ENCODE results near the gene EIF1AD.

DNA sequence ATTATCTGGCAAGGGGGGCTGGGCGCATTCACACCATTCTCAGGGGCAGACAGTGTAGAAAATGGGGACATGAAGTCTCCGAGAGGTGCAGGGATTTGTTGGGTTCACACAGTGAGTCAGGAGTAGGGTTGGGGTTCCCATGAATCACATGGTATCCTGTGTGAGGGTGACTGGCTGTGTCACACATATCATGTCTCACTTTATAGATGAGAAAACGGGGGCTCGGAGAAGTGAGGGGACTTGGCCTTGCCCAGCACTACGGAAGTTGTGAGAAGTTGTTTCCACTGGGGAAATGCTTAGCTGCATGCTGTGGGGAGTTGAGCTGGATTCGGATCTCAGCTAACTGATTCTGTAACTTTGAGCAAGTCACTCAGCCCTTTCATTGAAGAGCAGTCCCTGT, 42.8 kb upstream of the EIF1AD start:
- TF ChIP-seq, protein P1, sequence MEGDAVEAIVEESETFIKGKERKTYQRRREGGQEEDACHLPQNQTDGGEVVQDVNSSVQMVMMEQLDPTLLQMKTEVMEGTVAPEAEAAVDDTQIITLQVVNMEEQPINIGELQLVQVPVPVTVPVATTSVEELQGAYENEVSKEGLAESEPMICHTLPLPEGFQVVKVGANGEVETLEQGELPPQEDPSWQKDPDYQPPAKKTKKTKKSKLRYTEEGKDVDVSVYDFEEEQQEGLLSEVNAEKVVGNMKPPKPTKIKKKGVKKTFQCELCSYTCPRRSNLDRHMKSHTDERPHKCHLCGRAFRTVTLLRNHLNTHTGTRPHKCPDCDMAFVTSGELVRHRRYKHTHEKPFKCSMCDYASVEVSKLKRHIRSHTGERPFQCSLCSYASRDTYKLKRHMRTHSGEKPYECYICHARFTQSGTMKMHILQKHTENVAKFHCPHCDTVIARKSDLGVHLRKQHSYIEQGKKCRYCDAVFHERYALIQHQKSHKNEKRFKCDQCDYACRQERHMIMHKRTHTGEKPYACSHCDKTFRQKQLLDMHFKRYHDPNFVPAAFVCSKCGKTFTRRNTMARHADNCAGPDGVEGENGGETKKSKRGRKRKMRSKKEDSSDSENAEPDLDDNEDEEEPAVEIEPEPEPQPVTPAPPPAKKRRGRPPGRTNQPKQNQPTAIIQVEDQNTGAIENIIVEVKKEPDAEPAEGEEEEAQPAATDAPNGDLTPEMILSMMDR (IDR thresholded peaks at IDR 0.05) = no peak
- no peak for TF ChIP-seq POLR2A (IDR thresholded peaks at IDR 0.05; ENCODE audit: low read depth)
- TF ChIP-seq POLR2AphosphoS5 (IDR thresholded peaks at IDR 0.05) = no peak
